NCI-H226 (cell line): ENCODE measurements around the gene B3GNT9.

Source experiments
- DNase-seq: peaks from one replicate; pipeline ENCODE4 v3.0.0-alpha.2; 2015

B3GNT9 gene

DNA sequence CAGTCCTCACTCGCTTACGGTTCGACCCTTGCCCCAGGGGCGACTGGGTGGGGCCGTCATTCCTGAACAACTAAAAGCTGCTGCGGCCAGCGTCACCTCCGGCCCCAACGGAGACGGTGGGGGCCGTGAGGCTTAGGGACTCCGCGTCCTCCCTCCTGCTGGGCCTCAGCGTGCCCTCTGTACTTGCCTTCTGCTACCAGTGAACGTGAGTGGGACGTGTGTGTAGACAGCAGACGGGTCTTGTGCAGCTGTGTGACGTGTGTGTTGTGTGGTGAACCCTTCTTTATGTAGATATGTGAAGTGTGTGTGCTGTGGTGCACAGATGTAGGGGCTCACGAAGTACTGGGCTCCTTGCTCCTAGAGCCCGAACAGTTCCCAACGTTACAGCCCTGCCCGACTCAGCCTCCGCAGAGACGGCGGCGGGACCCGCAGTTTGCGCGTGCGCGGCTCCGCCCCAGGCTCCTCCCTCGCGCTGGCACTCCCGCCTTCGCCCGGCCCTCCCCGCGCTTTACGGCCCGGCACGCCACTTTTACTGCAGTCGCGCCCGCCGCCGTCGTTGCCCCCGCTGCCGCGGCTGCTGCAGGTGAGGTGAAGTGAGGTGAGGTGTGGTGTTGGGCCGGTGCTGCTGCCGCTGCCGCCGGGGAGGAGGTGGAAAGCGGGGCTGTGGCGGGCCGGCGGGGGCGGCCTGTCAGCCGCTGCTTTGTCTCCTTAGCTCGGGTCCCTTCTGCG lies 41.2 kb downstream of the B3GNT9 start, which contains the start of gene PHAF1:
TSS of gene PHAF1 (plus strand) at position 535 of the 729 bp plus-strand sequence. CDS start 235 bp downstream, outside the sequence.
- peak; percentile 81 for DNase-seq

DNA sequence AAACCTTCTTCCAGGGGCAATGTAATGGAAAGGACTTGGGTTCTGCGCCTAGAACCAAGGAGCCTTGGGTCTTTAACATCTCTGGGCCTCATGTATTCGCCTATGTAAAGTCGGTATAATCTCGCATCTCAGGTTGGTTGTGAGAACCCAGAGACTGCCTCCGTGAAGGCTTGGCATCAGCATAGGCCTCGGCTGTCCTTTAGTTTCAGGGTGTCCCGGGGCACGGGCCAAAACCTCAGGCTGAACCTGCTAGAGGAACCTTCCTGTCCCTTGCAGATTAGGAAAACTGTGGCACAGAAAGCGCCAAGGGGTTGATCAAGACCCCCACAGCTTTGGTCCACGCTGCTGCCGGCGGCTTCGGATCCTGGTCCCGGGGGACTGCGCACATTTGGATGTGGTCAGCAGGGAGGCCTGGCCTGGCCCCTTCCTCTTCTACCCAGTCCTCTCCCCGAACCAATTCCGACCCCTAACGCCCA lies 41.8 kb downstream of the B3GNT9 start:
- DNase-seq: no peak

DNA sequence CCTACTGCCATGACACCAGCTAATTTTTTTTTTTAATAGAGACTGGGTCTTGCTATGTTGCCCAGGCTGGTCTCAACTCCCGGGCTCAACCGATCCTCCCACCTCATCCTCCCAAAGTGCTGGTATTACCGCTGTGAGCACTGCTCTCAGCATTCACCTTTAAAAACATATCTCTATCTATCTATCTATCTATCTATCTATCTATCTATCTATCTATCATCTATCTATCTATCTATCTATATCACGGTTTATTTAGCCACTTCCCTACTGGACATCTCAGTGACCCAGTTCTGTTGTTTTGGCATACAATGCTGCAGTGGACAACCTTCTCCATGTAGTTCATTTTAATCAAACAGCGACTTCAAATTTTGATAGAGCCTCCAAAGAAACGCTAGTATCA lies 42.3 kb downstream of the B3GNT9 start:
- DNase-seq: no peak

DNA sequence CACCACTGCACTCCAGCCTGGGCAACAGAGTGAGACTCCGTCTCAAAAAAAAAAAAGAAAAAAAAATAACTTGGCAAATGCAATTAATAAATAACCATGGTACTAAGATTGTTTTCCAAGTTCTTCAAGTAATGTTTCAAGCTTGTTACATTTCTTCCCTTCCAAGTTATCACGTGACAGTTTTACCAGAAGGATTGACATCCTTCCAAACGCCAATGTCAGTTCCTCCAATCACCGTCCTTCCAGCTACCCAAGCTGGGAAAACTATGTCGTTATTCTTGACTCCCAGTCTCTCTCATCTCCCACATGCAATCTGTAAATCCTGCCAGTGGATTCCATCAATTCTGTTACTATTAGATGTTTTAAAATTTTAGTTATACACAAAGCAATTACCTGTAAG lies 44.9 kb downstream of the B3GNT9 start:
- DNase-seq: no peak

DNA sequence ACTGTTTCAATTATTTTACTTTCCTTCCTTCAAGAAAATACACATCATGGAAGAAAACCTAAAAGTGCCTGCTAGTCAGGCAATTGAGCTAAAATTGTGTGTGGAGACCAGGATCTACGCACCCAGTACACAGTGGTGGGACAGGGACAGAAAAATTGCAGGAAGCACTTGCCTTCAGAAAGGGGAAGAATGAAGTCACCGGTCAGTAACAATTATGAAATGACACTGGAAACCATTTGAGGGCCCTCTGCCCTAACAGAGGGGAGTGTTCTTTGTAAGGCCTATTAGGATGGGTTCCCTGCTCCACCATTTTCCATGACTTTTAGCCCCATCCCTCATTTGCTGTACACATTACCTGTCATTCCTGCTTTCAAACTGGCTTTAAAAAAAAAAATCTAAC lies 45.6 kb downstream of the B3GNT9 start:
- no peak for DNase-seq

DNA sequence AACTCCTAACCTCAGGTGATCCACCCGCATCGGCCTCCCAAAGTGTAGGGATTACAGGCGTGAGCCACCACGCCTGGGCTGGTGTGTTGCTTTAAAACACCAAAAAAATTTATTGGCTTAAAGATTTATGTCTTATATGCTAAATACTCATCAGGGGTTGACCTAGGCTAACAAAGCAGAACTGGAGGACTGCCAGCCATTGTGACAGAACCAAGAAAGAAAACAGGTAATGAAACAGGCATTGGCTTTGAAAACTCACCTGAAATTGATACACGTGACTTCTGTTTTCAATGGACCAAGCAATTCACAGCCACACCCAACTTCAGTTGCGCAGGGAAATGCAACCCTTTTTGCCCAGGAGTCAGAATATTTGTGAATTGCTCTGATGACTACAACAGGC lies 46.0 kb downstream of the B3GNT9 start:
- no peak for DNase-seq

DNA sequence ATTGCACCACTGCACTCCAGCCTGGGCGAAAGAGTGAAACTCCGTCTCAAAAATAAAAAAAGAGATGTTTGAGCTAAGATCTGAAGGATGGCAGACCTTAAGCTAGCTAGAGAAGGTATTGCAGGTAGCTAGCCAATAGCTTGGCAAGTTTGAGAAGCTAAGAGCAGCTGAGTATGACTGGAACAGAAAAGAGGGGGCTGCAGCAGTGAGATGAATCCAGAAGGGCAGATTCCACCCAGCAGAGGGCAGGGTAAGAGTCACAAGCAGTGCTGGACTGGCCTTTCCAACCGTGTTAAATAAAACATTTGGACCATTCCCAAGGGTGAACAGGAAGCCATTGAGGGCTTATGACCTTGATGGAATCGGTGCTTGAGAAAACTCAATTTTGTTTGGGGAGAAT lies 46.7 kb downstream of the B3GNT9 start:
- peak; percentile 28 for DNase-seq

DNA sequence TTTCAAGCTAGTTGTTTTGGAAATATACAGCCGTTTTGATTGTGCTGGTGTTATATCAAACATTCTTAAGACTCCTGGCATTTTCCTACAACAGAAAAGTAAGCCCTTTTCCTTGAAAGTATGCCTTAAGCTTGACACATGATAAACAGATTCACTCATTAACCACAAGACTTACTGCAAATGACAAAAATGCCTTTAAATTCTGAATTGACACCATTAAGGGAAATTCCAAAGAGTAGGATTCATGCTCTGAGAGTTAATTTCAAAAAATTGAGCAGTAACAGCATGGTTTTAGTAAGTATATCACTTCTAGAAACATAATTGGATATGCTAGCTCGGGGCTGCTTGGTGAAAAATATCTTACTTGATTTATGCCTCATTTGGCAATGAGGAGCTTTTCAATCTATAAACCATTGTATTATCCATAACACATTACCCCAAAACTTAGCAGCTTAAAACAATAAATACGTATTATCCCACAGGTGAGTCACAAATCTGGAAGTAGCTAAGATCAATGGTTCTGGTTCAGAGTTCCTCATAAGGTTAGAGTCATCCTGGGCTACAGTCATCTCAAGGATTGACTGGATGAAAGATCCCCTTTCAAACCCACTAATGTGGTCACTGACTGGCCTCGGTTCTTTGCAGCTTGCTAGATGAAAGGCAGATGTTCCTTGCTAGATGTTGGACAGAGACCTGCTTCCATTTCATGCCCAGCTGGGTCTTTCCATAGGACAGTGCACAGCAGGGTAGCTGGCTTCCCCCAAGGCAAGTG lies 49.3 kb downstream of the B3GNT9 start:
- DNase-seq: no peak

DNA sequence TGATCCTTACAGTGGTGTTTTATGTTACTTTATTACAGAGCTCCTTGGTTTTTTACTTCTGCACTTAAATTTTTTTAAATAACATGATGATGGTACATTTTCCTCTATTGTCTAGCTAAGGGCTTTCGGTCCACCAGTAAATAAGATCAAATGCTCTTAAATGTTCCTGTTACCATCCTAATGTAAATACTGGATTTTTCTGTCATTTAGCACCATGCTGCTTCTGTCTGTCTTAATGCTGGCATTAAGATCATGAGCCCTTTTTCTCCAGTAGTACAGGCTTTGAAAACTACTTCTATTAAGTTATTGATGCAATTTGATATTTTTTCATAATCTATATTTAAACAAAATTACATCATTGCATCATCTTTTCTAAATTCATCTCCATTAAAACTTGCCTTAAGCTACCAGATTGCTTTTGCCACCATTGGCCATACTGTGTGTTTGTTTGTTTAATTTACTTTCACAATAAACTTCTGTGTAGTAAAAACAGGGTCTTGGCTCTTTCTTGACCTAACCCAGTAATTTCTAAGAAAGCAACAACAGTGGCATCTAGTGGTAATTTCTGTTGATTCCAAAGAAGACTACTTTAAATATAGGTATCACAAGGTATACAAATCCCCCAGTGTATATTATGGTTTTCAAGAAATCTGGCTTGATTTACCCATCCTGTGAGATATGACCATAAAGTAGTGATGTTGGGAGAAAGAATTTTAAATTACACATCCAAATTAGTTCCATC lies 50.1 kb downstream of the B3GNT9 start:
- DNase-seq: no peak

DNA sequence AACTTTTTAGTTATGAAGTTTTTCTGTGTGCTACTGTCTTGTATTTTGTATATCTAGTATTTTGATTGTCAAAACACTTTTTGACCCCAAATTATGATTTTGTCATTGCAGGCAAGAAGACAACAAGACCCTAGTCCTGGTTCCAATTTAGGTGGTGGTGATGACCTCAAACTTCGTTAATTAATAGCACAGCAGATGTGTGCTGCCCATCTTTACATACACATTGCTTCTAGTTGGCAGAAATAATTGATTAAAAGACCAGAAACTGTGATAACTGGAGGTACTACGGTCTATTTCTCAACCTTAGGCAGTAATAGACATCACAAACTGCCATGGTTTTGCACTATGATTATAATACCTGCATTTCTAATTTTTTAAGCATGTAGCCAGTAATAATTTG lies 52.2 kb downstream of the B3GNT9 start:
- no peak for DNase-seq
